HG02852 (cell line): ENCODE measurements around the gene NHSL2.
"Not testable (repeated sequence)": the region's sequence is repeated elsewhere in the genome, so short reads cannot be mapped to it uniquely, and the experiment has no call there.

Experiments used
- ATAC-seq: cut with Tn5 transposase; IDR thresholded peaks from one replicate; pipeline ENCODE4 v1.9.1; 2021; ENCODE audit warnings: mild to moderate bottlenecking, moderate library complexity; ENCODE audit not compliant: unreplicated experiment

Gene NHSL2

GRCh38 chrX:72038868-72039267, 128.2 kb downstream of the NHSL2 start:
- ATAC-seq = no peak

GRCh38 chrX:72040506-72040905, 129.9 kb downstream of the NHSL2 start:
- no peak for ATAC-seq

DNA sequence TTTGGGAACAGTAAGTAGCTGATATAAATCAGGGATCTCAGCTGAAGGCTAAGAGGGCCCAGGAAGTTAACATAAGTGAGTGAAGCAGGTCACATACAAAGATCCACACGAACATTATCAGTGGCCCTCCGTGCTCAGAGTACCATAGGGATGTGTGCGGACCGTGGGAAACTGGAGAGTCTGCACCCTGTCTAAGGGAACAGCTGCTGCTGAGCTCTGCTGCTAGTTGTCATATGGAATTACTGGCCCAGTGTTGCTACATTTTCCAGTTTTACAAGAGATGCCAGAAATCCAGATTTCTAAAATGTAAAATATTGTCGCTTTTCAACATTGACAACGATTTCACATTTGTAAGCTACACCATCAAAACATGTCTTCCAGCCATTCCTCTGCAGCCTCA, 130.5 kb downstream of the NHSL2 start:
- no peak for ATAC-seq

- ATAC-seq = no peak
Measured at GRCh38 chrX:72041871-72042851, 131.5 kb downstream of the NHSL2 start.

GRCh38 chrX:72042852-72043248, 132.2 kb downstream of the NHSL2 start:
- ATAC-seq = no peak

GRCh38 chrX:72043636-72044035, 133.0 kb downstream of the NHSL2 start:
- no peak for ATAC-seq

DNA sequence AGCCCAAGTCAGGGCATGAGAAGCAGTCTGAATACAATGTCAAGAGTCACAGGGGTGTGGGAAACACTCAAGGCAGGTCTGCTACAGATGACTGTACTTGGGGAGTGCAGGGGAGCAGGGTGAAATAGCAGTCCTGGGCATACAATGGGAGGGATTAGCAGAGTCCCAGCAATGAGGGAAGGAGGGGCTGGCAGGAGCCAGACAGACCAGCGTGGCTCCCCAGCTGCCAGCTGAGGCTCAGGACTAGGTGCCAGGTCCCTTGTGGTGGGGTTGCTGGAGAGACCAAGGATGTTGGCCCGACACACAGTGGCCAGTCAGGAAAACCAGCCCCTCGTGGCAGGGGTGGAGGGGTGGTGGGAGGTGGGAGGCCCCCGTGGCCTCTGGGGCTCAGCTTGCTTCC, 134.5 kb downstream of the NHSL2 start:
- no peak for ATAC-seq

DNA sequence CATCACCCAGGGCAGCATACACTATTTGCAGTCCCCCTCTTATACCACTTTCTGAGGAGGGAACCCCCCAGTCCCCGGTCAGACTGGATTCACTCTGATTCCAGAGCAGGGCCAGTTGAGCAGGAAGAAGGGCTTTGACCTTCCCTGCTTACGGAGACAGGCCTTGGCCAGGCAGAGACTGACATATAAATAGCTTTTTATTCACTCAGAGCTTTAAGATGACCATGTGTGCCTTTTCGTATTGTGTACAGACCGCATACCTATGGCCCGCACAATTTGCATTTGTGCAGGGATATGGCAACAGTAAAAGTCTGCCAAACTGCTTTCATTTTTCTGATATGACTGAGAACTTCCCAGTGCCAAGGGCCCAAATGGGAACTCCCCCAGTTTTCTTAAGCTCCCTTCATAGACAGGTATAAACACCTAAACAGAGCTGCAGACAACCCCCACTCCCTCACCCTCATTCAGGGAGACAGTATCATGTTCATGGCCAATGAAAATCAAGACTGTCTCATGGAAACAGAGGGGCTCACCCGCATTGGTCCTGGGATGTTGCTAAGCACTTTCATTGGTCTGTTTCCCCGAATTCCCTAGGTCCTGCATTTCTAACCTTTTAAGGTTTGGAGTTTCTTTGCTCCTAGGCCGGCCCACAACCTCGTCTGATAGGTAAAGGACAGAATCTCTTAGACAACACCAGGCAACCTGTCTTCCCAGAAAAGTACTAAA, 135.1 kb downstream of the NHSL2 start:
- no peak for ATAC-seq

DNA sequence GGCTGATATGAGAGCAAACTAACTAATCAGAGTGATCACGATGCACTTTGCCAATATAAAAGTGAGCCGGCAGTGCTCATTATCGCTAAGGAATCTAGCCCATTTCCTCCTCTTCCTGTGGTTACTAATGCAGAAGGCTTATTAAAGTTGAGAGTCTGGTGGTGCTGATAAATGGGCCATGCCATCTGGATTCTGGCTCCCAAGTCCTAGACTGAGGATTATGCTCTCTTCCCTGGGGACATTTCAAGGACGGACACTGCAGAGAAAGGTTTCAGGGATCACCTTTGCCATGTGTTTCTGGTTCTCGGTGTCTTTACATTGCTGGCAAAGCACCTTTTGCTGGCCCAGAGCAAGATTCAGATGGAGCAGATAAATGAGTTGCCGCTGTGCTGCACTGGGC, 135.8 kb downstream of the NHSL2 start:
- ATAC-seq = no peak

DNA sequence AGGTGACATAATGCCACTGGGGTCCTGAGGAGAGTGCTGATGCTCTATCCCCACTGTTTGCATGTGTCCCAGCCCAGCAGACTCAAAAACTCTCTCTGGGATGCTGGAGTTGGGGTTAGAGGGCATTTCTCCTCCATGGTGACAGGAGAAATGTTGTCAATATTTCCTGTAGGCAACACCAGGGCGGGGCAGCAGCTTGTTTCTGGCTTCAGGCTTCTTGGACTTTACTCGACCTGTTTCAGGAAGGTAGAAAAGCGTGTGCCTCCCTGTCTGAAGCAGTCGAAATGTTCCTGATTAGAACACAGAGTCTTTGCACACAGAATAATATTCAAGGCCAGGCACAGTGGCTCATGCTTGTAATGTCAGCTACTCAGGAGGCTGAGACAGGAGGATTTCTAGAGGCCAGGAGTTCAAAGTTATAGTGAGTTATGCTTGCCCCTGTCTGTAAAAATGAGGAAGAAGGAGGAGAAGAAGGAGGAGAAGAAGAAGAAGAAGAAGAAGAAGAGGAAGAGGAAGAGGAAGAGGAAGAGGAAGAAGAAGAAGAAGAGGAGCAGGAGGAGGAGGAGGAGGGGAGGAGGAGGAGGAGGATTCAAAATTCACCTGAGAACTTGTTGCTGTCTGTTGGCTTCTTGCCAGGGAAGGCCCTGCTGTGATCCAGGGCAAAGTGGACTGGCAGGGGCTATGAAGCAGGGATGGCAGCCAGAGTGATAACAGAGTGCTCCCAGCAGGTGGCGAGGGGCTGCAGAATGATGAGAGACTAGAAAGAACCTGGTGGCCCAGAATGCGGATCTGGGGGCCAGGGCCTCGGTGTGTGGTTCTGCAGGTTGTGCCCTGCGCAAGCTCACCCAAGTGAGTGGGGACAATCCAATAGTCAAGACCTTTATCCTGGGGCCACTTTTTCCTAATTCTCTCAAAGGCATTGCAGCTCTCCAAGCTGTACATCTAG, 138.1 kb downstream of the NHSL2 start:
- no peak for ATAC-seq

DNA sequence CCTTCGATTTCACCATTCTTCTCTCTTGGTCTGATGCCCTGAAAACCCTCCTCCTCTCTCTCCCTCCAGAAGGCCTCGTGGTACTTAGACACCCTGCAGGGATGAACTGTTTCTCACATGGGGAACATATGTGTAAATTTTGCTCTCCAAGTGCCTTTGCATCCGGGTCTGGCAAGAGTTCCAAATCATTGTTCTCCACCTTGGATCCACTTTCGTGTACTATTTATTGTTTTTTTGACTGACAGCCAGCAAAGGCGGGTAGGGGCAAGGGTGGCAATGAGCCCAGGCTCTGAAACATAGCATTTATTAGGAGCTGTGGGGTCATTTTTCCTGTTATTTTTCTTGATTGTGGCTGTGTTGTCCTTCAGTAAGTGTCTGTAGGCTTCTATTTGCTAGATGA, 139.4 kb downstream of the NHSL2 start:
- no peak for ATAC-seq

DNA sequence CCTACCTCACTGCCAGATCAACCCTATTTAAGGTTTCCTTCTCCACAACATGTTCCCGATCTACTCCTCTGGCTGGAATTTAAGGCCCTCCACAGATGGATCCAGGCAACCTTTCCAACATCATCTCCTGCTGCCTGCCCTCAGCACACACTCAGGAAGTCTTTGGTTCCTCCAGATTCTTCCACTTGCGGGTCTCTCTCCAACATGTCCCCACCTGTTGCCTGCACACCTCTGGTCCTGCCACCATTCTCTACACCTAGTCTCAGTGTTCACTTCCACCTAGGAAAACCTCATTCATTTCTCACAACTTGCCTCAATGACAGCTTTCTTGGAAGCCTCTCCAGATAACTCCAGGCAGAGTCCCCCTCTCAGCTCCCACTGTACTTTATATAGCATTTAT, 140.9 kb downstream of the NHSL2 start:
- ATAC-seq = no peak

DNA sequence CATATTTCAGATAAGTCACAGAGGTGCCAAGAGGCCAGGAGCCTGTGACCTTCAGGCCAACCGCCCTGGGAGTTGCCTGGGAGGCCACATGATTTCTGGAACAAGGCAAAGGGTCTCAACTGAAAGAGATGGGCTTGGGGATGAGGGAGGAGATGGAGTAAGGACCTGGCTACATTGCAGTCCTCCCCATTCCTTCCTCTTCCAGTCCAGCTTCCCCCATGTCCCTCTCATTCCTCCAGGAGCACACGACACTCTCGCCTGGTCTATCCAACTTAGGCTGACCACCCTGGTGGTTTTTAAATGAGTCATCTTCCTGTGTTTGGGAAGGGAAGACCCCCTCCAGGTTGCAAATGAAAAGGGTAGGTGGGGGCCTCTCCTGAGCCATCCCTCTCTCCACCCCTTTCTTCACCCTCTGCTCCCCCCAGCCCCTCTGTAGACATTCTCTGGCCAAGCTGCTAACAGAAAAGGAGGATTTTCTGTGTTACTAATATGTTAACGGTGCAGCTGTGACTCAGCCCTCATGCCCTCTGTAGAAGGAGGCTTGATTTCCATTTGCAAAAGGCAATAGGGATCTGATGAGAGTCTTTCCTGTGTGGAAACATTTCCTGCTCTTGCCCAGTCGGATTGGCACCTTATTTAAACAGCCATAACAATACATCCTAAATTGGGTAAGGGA, 141.9 kb downstream of the NHSL2 start:
- ATAC-seq = no peak

- ATAC-seq = no peak
Measured at GRCh38 chrX:72053508-72053907, 142.9 kb downstream of the NHSL2 start.

GRCh38 chrX:72054779-72055489, 144.3 kb downstream of the NHSL2 start:
- ATAC-seq = no peak

- ATAC-seq = no peak
Measured at GRCh38 chrX:72057331-72057730, 146.7 kb downstream of the NHSL2 start.

DNA sequence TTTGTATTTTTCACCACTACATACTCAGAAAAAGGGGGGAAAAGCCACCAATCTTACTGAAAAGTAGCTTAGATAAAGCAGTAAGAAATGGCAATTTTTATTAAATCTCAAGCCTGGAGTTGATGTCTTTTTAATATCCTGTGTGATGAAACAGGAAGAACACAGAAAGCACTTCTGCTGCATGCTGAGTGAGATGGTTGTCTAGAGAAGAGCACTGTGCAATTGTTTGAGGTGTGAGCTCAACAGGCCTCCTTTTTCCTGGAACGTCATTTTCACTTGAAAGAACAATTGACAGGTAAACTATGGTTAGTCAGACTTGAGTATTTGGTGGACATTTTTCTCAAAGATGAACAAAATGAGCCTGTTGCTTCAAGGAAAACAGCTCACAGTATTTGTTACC, 147.2 kb downstream of the NHSL2 start:
- no peak for ATAC-seq

- ATAC-seq = not testable (repeated sequence)
Measured at GRCh38 chrX:72058346-72058745, 147.7 kb downstream of the NHSL2 start.

DNA sequence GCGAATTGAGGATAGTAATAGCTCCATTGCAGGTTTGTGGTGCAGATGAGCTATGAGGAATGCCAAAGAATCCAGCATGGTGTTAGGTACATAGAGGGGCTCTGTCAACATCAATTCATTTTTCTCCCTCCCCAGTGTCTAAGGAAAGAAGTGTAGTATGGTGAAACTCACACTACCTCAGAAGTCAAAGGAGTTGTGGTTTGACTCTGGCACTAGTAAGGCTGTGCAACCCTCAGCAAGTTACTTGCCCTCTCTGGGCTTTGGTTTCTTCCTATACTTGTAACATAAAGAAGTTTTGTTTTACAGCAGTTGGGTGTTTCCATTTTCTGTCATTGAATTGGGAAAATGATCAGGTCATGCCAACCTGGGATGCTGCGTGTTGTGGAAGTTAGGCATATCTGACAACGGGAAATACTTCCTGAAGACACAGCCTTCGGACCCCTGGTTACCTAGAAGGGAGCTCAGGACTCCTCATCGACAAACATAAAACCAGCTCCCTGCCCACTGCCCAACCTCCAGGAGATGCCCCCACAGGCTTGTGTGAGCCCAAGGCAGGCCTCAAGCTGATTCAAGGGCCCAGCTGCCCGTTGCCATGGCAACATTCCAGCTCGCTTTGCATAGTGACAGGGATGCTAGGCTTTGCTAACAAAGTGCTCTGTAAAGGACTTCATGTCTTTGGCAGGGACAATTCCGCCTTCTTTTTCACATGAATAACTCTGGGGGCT, 149.7 kb downstream of the NHSL2 start:
- no peak for ATAC-seq
